D341Med (cell line): ENCODE measurements around the gene FEM1B.

Source experiments
- DNase-seq: peaks from one replicate; pipeline ENCODE4 v3.0.0; 2012; ENCODE audit warnings: low spot score

The FEM1B gene

DNA sequence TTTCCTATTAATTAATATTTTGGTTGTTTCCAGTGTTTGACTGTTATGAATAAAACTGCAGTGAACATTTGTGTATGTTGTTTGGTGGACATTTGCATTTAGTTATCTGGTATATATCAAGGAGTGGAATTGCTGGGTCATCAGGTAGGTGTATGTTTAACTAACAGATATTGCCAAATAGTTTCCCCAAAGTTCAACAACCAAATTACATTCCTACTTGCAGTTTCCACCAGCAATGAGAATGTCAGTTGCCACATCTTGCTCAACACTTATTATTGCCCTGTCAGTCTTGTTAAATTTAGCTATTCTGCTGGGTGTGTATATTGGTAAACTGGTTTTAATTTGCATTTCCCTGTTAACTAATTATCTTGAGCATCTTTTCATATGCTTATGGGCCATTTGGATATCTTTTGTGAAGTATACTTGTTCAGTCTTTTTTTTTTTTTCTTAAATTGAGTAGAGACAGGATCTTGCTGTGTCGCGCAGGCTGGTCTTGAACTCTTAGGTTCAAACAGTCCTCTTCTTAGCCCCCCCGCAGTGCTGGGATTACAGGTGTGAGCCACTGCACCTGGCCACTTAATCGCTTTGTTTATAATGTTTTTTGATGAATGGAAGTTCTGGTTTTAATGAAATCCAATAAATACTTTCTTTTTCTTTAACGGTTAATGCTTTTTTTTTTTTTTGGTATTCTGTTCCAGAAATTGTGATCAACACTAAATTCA, 7.9 kb downstream of the FEM1B start:
- no peak for DNase-seq

DNA sequence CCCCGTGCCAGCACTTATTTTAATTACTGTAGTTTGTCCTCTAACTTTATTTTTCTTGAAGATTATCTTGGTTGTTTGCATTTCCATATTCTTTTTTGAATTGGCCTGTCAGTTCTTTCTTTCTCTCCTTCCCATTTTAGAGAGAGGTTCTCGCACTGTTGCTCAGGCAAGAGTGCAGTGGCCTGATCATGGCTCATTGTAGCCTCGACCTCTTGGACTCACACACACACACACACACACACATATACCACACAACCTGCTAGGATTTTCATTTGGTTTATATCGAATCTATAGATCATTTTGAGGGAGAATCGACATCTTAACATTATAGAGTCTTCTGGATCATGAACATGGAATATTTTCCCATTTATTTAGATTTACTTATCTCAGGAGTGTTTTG, 8.7 kb downstream of the FEM1B start:
- DNase-seq, result no peak

DNA sequence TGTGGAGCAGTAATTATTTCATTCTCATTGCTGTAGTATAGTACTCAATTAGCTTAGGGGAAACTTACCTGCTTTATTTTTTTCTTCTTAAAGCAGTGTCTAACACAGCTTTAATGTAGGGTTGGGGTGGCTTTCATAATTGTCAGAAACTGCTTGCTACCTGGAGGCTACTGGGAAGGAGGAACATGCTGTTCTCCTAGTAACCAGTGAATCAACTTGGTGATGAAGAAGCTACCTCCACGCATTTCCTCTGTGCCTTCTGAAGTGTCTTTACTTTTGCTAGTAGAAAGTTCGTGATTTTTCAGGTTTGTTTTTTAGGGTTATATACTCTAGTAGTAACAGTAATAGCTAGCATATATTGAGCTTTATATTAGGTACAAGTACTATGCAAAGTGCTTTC, 11.5 kb downstream of the FEM1B start:
- no peak for DNase-seq

DNA sequence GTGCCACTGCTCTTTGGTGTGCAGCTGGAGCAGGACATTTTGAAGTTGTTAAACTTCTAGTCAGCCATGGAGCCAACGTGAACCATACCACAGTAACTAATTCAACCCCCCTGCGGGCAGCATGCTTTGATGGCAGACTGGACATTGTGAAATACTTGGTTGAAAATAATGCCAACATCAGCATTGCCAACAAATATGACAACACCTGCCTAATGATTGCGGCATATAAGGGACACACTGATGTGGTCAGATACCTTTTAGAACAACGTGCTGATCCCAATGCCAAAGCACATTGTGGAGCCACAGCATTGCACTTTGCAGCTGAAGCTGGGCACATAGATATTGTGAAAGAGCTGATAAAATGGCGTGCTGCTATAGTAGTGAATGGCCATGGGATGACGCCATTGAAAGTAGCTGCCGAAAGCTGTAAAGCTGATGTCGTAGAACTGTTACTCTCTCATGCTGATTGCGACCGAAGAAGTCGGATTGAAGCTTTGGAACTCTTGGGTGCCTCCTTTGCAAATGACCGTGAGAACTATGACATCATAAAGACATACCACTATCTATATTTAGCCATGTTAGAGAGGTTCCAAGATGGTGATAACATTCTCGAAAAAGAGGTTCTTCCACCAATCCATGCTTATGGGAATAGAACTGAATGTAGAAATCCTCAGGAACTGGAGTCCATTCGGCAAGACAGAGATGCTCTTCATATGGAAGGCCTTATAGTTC, 12.2 kb downstream of the FEM1B start:
- no peak for DNase-seq

- DNase-seq, result no peak
Observed at GRCh38 chr15:68290715-68291114, 13.2 kb downstream of the FEM1B start.

DNA sequence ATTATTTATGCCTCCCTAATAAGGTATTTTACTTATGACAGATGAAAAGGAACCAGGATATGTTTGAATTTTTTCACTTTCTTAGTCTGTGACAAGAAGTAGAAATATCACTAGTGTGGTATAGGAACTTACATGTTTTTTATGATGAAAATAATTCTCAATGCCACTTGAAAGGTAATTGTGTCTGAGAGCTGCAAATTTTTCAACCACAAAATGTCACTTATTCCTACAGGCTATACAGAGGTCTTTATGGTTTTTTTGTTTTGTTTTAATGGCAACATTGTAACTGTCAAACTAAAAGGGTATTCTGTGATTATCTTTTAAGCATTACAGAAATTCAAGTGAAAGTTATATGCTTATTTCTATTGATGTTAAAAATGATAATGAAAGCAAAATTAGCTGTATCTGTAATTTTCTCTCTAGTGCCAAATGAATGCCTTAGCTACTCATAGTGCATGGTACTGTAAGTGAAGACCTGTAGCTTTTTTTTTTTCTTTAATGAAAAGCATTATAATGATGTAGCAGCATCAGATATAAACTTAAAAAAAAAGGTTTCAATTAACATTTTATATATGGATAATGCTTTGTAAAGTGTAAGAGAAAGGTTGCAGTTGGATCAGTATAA, 14.7 kb downstream of the FEM1B start:
- DNase-seq, result no peak

GRCh38 chr15:68292967-68293366, 15.4 kb downstream of the FEM1B start:
- DNase-seq, result no peak

DNA sequence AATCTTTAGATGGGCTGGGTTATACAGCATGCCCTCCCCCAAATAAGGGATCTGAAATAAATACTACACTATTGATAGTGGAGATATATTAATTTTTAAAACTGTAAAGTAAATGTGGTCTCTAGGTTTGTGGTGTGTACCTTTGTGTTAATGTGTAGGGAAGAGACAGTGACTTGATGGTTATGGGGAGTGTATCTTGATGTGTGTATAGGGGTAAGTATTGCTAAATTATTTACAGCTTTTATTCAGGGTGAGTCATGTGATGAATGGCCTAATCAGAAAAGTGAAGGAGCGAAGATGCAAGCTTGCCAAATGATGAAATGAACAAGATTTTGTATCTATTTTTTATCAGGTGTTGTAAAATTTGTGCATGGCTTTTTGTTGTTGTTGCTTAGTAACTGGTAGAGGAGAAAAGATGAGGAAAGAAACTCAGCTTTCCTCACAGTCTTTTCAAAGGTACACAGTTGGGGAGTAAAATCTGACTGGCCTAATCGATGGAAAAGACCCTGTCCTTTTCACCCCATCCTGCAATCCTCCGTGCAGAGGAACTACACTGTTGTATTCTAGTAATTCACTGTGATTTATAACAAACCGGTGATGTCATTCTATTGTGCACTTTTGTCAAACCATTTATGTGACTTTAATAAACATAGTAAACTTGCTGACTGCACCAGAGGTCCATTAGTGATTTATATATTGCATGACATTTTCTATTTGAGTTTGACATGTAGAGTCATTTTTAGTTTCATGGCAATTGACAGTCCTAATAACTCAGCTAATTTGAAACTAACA, 17.7 kb downstream of the FEM1B start:
- DNase-seq, result no peak

GRCh38 chr15:68298336-68298735, 20.8 kb downstream of the FEM1B start:
- no peak for DNase-seq

DNA sequence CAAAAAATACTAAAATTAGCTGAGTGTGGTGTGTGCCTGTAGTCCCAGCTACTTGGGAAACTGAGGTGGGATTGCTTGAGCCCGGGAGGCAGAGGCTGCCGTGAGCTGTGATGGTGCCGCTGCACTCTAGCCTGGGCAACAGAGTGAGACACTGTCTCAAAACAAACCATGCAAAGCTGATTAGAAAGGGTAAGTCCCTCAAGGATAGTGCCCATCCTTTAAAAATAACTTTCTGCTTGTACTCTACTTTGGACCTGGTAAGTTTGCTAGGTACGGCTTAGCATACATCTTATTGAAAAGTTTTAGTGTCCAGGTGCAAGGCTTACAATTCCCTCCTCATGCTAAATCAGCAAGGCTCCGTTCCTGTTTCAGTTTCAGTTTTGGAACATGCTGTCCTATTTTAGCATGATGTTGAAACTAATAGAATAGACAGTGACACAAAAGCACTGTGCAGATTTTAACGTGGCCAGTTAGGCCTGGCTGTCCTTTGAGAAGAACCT, 21.4 kb downstream of the FEM1B start:
- no peak for DNase-seq

- no peak for DNase-seq
Observed at GRCh38 chr15:68299436-68299835, 21.9 kb downstream of the FEM1B start.

- no peak for DNase-seq
Observed at GRCh38 chr15:68300115-68300940, 22.8 kb downstream of the FEM1B start.

GRCh38 chr15:68301301-68301700, 23.8 kb downstream of the FEM1B start:
- DNase-seq, result no peak

DNA sequence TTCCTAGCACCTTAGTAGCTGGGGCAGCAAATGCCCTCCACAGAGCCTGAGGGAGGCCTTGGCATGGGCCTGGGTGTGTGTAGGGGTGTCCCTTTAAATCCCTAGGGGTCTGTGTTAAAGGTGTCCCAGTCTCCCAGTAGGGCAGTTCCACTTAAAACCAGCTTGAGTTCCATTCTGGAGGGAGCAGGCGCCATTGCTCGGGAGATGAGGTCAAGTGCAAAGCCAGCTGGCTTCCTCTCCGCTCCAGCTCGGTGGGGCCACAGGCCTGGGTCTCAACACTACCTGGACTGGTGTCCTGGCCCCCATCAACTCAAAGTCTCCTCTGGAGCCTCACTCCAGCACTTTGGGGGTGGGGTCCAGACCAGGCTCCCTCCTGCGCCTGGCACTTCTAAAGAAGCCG, 25.2 kb downstream of the FEM1B start:
- DNase-seq, result no peak

DNA sequence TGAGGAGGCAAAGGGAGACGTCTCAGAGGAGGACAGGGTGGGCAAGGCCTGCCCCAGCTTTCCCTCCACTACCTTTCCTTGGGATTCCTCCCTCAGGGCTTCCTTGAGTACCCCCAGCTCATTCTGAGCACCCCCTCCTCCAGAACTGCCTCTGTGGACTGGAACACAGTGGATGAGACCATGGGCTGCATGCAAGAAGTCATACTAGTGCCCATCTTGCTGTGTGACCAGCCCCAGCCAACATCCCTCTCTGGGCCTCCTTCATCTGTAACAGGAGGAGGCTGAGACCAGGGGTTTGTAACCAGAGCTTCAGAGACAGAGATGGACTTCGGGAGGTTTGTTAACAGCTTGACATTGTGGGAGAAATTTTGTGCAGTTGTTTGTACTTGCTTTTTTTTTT, 25.6 kb downstream of the FEM1B start:
- DNase-seq, result no peak

- no peak for DNase-seq
Observed at GRCh38 chr15:68303560-68304436, 26.3 kb downstream of the FEM1B start.

- DNase-seq, result no peak
Observed at GRCh38 chr15:68304589-68305337, 27.2 kb downstream of the FEM1B start.

DNA sequence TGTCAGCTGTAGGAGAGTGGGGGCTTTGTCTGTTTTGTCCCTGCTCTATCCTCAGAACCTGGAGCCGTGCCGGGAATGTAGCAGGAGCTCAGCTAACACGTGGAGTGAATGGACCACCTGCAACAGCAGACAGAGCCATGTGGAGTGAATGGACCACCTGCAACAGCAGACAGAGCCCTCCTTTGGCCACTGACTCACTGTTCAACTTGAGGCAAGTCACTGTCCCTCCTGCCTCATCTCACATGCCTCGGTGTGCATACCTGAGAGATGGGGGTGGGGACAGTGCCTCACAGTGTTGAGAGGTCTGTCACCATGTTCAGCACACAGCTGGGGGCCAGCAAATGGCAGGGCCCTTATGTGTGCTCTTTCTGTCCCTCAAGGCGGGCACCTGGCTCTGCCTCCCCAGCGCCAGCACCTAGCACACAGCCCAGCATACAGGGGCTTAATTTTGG, 27.9 kb downstream of the FEM1B start:
- no peak for DNase-seq

DNA sequence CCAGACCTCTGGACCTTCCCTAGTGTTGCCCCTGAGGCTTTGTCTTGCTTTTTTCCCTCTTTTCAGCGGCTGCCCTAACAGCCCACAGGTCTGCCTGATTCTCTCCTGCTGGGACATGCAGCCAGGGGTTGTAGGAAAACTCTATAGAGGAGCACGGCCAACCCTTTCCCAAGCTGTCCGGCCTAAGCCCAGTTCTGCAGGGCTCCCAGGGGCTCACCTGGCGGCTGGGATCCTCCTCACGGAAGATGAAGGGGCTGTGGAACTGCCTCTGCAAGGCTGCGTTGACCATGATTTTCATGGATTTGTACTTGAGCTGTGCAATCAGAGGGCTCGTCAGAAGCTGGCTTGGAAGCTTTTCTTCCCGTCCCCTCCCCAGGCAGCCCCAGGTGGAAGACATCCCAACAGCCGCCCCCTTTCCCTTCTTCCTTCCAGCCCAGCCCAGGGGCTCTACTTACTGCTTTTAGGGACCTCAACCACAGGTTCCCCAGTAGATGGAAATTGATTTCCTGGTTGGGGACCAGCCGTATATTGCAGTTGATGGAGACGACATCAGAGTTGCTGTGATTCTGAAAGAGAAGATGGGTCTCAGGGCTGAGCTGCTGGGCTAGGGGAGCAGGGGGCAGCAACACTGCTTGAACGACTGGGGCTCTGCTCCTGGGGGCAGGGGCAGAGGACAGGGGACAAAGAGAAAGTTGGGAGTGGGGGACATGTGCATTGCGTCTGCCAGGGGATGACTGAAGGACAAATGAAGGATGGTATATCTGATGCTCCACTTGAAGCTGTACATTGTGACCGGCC, 29.8 kb downstream of the FEM1B start:
- no peak for DNase-seq
